Measurements from ENCODE around the gene COL1A1.

COL1A1 gene

DNA sequence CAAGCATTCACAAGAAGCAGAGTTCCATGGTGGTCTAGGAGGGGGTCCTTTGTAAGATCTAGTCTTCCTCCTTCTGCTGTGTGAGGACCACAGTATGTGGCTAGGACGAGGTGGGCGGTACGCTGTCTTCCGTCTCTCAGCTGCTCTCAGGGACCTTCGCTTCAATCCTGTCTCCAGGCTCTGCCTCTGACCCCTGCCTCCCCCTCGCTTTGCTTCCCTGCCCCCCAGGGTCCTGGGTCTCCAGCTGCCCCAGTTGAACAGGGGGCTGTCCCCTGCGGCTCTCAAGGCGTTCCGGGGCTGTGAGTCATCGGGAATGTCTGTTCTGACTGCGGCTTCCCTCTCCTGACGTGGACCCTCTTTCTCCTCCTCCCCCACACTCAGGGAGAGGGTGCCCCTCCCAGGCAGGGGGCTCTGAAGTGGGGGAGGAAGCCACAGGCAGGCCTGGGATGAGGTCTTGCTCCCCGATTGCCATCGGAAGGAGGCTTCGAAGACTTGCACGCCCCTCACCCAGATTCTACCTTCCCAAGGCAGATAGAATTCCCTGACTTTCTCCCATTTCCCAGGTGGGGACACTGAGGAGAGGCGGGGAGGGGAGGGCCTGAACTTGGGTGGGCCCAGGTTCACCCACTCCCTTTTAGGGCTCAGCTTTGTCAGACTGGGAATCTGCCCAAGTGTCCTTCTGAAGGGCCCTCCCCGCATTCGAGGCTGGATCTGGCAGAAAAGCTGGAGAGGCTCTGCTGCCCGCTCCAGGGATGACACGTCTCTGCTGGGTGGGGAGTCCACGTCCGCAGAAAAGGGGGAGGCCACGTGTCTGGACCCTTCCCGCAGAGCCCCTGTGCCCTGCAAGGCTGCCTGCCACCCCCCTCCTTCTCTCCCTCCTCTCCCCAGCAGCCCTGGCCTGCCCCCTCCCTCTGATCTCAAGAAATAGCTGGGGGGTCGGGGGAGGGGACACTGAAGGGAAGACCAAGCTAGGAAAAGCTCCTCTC is 9.1 kb upstream of the COL1A1 start:
- Histone ChIP-seq H3K27me3 (ENCODE audit: insufficient read depth, poor library complexity, severe bottlenecking) (peaks cover 12% of the 10 kb centered on the region), H3K4me3 (replicated peaks; ENCODE audit: insufficient read depth, low read length) (no peak overlapping the region), H3K27ac (replicated peaks) (no peak overlapping the region)
- DNase-seq (ENCODE audit: low read depth in 1 of 2, low spot score in 1 of 2): no peak
- TF ChIP-seq, protein P1, sequence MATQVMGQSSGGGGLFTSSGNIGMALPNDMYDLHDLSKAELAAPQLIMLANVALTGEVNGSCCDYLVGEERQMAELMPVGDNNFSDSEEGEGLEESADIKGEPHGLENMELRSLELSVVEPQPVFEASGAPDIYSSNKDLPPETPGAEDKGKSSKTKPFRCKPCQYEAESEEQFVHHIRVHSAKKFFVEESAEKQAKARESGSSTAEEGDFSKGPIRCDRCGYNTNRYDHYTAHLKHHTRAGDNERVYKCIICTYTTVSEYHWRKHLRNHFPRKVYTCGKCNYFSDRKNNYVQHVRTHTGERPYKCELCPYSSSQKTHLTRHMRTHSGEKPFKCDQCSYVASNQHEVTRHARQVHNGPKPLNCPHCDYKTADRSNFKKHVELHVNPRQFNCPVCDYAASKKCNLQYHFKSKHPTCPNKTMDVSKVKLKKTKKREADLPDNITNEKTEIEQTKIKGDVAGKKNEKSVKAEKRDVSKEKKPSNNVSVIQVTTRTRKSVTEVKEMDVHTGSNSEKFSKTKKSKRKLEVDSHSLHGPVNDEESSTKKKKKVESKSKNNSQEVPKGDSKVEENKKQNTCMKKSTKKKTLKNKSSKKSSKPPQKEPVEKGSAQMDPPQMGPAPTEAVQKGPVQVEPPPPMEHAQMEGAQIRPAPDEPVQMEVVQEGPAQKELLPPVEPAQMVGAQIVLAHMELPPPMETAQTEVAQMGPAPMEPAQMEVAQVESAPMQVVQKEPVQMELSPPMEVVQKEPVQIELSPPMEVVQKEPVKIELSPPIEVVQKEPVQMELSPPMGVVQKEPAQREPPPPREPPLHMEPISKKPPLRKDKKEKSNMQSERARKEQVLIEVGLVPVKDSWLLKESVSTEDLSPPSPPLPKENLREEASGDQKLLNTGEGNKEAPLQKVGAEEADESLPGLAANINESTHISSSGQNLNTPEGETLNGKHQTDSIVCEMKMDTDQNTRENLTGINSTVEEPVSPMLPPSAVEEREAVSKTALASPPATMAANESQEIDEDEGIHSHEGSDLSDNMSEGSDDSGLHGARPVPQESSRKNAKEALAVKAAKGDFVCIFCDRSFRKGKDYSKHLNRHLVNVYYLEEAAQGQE (IDR thresholded peaks at IDR 0.05; ENCODE audit: insufficient replicate concordance, low read depth): no peak
- no peak for TF ChIP-seq GABPA (IDR thresholded peaks at IDR 0.05; ENCODE audit: low read depth)

DNA sequence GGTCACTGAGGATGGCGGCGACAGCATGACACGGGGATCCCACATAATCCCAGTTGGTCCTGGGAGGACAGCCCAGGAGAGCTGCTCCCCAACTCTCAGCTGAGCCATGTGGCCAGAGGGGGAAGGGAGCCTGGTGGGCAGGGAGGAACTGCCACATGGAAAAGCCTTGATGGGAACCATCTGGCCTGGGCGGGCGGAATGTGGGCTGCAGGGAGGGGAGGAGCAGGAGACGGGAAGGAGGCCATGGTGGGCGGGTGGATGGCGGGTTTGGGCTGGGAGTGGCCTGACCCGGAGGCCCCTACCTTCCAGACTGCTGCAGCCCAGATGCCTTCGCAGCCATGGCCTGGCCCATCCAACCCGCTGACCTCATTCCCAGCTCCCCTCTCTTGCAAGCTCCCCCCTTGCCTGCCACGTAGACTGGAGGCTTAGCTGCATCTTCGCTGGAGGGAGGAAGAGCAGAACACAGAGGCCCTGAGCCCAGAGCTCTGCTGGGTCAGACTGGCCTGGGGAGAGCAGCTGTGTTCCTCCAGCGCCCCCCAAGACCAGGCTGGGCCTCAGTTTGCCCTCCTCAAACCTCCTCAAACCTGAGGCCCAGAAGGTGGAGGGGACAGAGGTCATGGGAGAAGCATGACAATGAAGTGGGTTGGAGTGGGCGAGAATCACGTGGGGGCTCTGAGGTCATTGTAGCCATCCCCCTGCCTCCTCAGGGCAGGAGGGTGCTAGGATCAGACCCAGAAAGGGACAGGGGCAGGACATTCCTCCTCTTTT is 8.2 kb upstream of the COL1A1 start:
- no peak overlapping the region for H3K4me3 ChIP-seq (replicated peaks; ENCODE audit: insufficient read depth, low read length)
- no peak for DNase-seq (ENCODE audit: low read depth in 1 of 2, low spot score in 1 of 2)
- peaks cover 19% of the 10 kb centered on the region for H3K27me3 ChIP-seq (ENCODE audit: insufficient read depth, poor library complexity, severe bottlenecking)
- TF ChIP-seq SPI1 (IDR thresholded peaks at IDR 0.05; ENCODE audit: borderline replicate concordance, low read depth): no peak
- no peak for TF ChIP-seq POLR2AphosphoS5 (IDR thresholded peaks at IDR 0.05; ENCODE audit: low read depth)
- TF ChIP-seq, protein P1 (IDR thresholded peaks at IDR 0.05; ENCODE audit: insufficient replicate concordance, low read depth): no peak
- no peak for TF ChIP-seq CTCF (IDR thresholded peaks at IDR 0.05; ENCODE audit: insufficient read depth, low read length)
- no peak for TF ChIP-seq GABPA (IDR thresholded peaks at IDR 0.05; ENCODE audit: low read depth)
- no peak overlapping the region for H3K27ac ChIP-seq (replicated peaks)

- no peak overlapping the region for H3K4me3 ChIP-seq (replicated peaks; ENCODE audit: insufficient read depth, low read length)
- H3K27ac ChIP-seq (replicated peaks): no peak overlapping the region
- TF ChIP-seq POLR2AphosphoS5 (IDR thresholded peaks at IDR 0.05; ENCODE audit: low read depth): no peak
- no peak for TF ChIP-seq GABPA (IDR thresholded peaks at IDR 0.05; ENCODE audit: low read depth)
- TF ChIP-seq, protein P1 (IDR thresholded peaks at IDR 0.05; ENCODE audit: insufficient replicate concordance, low read depth): no peak
- no peak for TF ChIP-seq SPI1 (IDR thresholded peaks at IDR 0.05; ENCODE audit: borderline replicate concordance, low read depth)
- TF ChIP-seq CTCF (IDR thresholded peaks at IDR 0.05; ENCODE audit: insufficient read depth, low read length): no peak
- DNase-seq (ENCODE audit: low read depth in 1 of 2, low spot score in 1 of 2): no peak
- peaks cover 19% of the 10 kb centered on the region for H3K27me3 ChIP-seq (ENCODE audit: insufficient read depth, poor library complexity, severe bottlenecking)
Observed at GRCh38 chr17:50209133-50209471, 7.7 kb upstream of the COL1A1 start.

Measured in HL-60 (cell line).